Lower leg skin (tissue), 4 donors: ENCODE measurements around the gene TRIM25. TPM values are rescaled to one million over a fixed set of nuclear protein-coding genes. Genes with fewer than 3 reads are reported as not detected.

Experiments
- DNase-seq, 2 donors: peaks; one replicate each; pipeline ENCODE4 v3.0.0-alpha.2; 2019; ENCODE audit warnings: low spot score in 2 of 2
- H3K4me3 ChIP-seq: fragments of 200-600 bp; sonication (generic); 2 replicates; pipeline ENCODE4 v1.5.1; 2017; ENCODE audit warnings: mild to moderate bottlenecking, low read depth; ENCODE audit not compliant: poor library complexity, severe bottlenecking
- POLR2A ChIP-seq, 2 donors: fragments of 450-650 bp; IDR thresholded peaks; one replicate each; pipeline ENCODE4 v1.6.1; 2016 to 2017; ENCODE audit warnings: antibody characterized with exemption in 2 of 2, mild to moderate bottlenecking in 1 of 2, moderate library complexity in 1 of 2
- WGBS, 2 donors: methylation state at CpG; one replicate each; pipeline ENCODE4 v1.1.5; 2018; 5-methylcytosine and 5-hydroxymethylcytosine counted together
- intact Hi-C: fragments of 100-400 bp; cut with DNase I; formaldehyde crosslinking; loops from one replicate; pipeline ENCODE4 v1.15.0; 2023; ENCODE audit warnings: low total_unique reads
- total RNA-seq, 4 donors: library from RNA; depleted of rRNA; stranded (reverse); fragments of >200 nt; gene quantifications; one replicate each; pipeline ENCODE4 v1.1.0, GENCODE V29; 2016
- TF ChIP-seq, protein P1 (sequence below), 3 donors: fragments of 450-650 bp; IDR thresholded peaks; one replicate each; pipeline ENCODE4 v1.5.1; 2016; ENCODE audit warnings: antibody characterized with exemption in 3 of 3, mild to moderate bottlenecking in 3 of 3, moderate library complexity in 2 of 3

The TRIM25 gene
- total RNA-seq, 4 donors from 2014 or later, result 28.5 to 37.9 (median 34.5) TPM

DNA sequence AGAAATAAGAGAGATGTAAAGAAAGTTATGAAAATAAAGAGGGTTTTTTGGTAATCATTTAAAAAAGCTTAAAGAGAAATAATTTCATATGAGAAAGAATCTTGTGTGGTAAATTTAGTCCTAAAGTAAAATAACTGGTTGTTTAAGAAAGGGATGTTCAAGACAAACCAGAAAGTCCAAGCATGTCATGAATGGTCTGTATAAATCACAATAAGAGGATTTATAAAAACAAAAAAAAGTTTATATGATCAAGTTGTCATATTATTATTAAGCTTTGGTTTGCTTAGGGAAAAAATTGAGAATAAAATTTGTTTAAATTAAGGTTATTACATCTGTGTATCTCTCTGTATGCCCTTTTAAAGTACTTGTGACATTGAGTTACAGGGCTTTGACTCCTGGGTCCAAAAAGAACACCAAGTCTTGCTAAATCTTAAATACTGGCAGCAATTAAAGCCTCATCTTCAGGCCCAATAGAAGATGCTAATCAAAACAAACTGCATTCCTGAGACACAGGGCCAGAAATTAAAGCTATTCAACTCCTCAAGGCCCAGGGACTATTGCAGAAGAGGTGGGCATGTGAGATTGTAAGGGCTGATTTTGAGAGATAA, 15.6 kb upstream of the TRIM25 start:
- DNase-seq, result no peak
- intact Hi-C loops, result no loop called here
- H3K4me3 ChIP-seq, result no peak overlapping the region
- TF ChIP-seq, protein P1, sequence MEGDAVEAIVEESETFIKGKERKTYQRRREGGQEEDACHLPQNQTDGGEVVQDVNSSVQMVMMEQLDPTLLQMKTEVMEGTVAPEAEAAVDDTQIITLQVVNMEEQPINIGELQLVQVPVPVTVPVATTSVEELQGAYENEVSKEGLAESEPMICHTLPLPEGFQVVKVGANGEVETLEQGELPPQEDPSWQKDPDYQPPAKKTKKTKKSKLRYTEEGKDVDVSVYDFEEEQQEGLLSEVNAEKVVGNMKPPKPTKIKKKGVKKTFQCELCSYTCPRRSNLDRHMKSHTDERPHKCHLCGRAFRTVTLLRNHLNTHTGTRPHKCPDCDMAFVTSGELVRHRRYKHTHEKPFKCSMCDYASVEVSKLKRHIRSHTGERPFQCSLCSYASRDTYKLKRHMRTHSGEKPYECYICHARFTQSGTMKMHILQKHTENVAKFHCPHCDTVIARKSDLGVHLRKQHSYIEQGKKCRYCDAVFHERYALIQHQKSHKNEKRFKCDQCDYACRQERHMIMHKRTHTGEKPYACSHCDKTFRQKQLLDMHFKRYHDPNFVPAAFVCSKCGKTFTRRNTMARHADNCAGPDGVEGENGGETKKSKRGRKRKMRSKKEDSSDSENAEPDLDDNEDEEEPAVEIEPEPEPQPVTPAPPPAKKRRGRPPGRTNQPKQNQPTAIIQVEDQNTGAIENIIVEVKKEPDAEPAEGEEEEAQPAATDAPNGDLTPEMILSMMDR (IDR thresholded peaks at IDR 0.05), result no peak
- TF ChIP-seq POLR2A (IDR thresholded peaks at IDR 0.05), result no peak

DNA sequence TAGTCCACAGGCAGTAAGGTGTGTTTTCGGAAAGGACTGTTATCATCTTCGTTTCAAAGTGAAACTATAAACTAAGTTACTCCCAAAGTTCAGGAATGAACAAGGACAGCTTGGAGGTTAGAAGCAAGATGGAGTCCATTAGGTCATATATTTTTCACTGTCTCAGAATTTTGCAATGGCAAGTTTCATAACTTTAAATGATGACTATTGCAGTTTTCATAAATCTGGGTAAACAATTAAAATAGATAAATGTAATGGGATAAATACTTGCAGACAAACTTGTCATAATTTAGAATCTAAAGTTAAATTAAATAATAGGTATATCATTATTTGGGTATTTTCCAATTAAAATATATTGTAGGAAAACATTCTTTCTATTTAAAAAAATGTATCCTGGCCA, 14.7 kb upstream of the TRIM25 start:
- intact Hi-C loops, result no loop called here
- no peak for DNase-seq
- WGBS, 2 donors, result 96 to 97% methylated on average over 2 of the region's 2 CpGs
- TF ChIP-seq POLR2A (IDR thresholded peaks at IDR 0.05), result no peak
- TF ChIP-seq, protein P1 (IDR thresholded peaks at IDR 0.05), result no peak
- no peak overlapping the region for H3K4me3 ChIP-seq

DNA sequence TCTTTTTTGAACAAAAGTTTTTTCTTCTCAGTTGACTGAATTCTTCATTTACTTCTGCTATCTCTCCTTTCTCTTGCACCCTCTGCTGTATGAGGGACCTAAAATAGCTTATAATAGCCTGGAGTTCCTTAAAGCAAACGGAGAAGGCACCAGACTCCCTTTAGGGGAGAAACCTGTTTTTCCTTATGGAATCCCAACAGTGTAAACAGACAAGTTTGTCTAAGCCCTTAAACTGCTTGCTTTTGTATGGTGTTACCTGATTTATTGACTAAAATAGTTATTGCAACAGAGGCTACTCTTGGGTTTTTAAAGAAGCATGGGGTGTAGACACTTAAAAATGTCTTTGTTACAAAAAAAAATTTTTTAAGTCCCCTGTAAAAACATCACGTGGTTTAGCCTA, 12.9 kb upstream of the TRIM25 start:
- intact Hi-C loops, result no loop called here
- WGBS, 2 donors, result 79 to 80% methylated on average over 2 of the region's 2 CpGs
- TF ChIP-seq, protein P1 (IDR thresholded peaks at IDR 0.05), result no peak
- TF ChIP-seq POLR2A (IDR thresholded peaks at IDR 0.05), result no peak
- H3K4me3 ChIP-seq, result no peak overlapping the region
- DNase-seq, result no peak

DNA sequence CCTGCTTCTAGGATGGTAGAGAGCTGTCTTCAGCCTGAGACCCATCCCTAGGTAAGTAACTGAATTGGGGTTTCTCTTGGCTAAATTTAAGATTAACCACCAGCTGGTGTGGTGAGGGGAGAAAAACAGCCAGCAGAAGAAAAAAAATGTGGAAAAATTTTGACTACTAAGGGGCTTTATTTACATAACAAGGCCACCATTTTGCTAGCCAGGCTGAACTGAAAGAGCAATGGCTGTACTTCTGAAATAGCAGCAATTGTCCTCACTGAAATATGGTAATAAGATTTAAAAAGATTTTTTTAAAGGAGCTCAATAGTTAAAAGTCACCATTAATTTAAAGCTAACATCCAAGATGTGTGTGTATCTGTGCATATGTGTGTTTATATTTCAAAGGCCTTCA, 12.4 kb upstream of the TRIM25 start:
- intact Hi-C loops, result no loop called here
- TF ChIP-seq POLR2A (IDR thresholded peaks at IDR 0.05), result no peak
- TF ChIP-seq, protein P1 (IDR thresholded peaks at IDR 0.05), result no peak
- no peak for DNase-seq
- H3K4me3 ChIP-seq, result no peak overlapping the region

GRCh38 chr17:56925088-56925487, 11.2 kb upstream of the TRIM25 start:
- no peak for TF ChIP-seq POLR2A (IDR thresholded peaks at IDR 0.05)
- TF ChIP-seq, protein P1 (IDR thresholded peaks at IDR 0.05), result no peak
- WGBS, 2 donors, result 78 to 85% methylated on average over 2 of the region's 2 CpGs
- DNase-seq, result no peak
- no peak overlapping the region for H3K4me3 ChIP-seq
- intact Hi-C loops, result no loop called here

DNA sequence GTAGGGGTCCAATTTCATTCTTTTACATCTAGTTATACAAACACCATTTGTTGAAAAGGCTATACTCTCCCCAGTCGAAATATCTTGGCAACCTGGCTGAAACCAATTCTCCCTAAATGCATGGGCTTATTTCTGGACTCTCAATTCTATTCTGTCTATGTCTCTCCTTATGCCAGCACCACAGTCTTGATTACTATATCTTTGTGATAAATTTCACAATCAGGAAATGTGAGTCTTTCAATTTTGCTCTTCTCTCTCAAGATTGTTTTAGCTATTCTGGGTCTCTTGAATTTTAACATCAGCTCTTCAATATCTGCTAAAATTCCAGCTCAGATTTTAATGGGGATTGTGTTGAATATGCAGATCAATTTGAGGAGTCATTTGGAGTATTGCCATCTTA, 5.9 kb upstream of the TRIM25 start:
- no peak for DNase-seq
- intact Hi-C loops, result no loop called here
- TF ChIP-seq POLR2A (IDR thresholded peaks at IDR 0.05), result no peak
- TF ChIP-seq, protein P1 (IDR thresholded peaks at IDR 0.05), result no peak
- WGBS, 2 donors, result 90 to 91% methylated on average over 1 of the region's 1 CpG
- no peak overlapping the region for H3K4me3 ChIP-seq
